ENCODE data around the gene VPS37C. TPM values are rescaled to one million over a fixed set of nuclear protein-coding genes. Genes with fewer than 3 reads are reported as not detected.

VPS37C gene
- total and polyA plus RNA-seq, 9 of the 15 experiments (the other 6 are each of a cell fraction or from before 2014, with no cell fraction given): 0.62 to 29.8 (median 11.5) TPM

- BruUV-seq (replicated peaks): no TSS peak
- Histone ChIP-seq H2AFZ (ENCODE audit: low read depth, low read length) (no peak overlapping the region), H3K27me3 (ENCODE audit: control insufficient read depth in 2 of 2, insufficient read depth in 2 of 2, low read length in 2 of 2) (no peaks in the 10 kb centered on the region), H3K4me3 (no peak overlapping the region), H3K9me1 (ENCODE audit: control insufficient read depth, insufficient read depth, low read length) (peaks cover 6% of the 10 kb centered on the region), H3K36me3 (ENCODE audit: control insufficient read depth, insufficient read depth, low read length) (peaks cover 25% of the 10 kb centered on the region; the same call in 2 of the 3 replicates), H4K20me1 (replicated peaks; ENCODE audit: control insufficient read depth, insufficient read depth, low read length) (peaks cover 18% of the 10 kb centered on the region), H3K4me2 (ENCODE audit: insufficient read depth, low read length) (no peak overlapping the region), H3K79me2 (ENCODE audit: control insufficient read depth, insufficient read depth, low read length) (peaks cover 90% of the 10 kb centered on the region), H3K9ac (ENCODE audit: insufficient read depth in 1 of 2, low read depth in 2 of 2, low read length in 2 of 2) (no peak overlapping the region), H3K27ac (ENCODE audit: extremely low read depth, low read depth, low read length) (no peak overlapping the region), H3K9me3 (replicated peaks; ENCODE audit: control insufficient read depth, insufficient read depth, low read depth, low read length) (peaks cover 3% of the 10 kb centered on the region; the same call in 1 of the 2 replicates), H3K4me1 (replicated peaks in 1 of 2; ENCODE audit: control insufficient read depth in 2 of 2, insufficient read depth in 2 of 2, low read length in 2 of 2) (peaks cover 27 to 36% of the 10 kb centered on the region in 2 experiments)
- WGBS (ENCODE audit: insufficient coverage, low coverage, missing lambda C conversion rate): 93% methylated on average over 1 of the region's 1 CpG
- ATAC-seq (no peak), FAIRE-seq (no peak), DNase-seq (ENCODE audit: extremely low read depth in 1 of 4, low spot score in 3 of 4) (no peak)
- ChIA-PET POLR2A (interaction anchor here (0.7 kb wide), 1 partner anchor 173 kb away, joined by 3 read pairs; no protein-coding TSS in a partner anchor), CTCF (ENCODE audit: low intra/inter-chr PET ratio) (no interaction called here)
- TF ChIP-seq JUNB (CRISPR knock-in tag; conservative IDR thresholded peaks at IDR 0.05) (no peak), BCLAF1 (IDR thresholded peaks at IDR 0.05; ENCODE audit: borderline replicate concordance in 1 of 2, control insufficient read depth in 1 of 2, low read depth in 2 of 2, low read length in 1 of 2) (no peak), NBN (IDR thresholded peaks at IDR 0.05; ENCODE audit: low read depth) (0 out of 2 replicates have a peak, but pooled peaks have one; percentile 30), CBX1 (IDR thresholded peaks at IDR 0.05; ENCODE audit: low read depth) (0 out of 2 replicates have a peak, but pooled peaks have one; percentile 54), CBX5 (IDR thresholded peaks at IDR 0.05; ENCODE audit: borderline replicate concordance, low read depth) (0 out of 2 replicates have a peak, but pooled peaks have one; percentile 36), ZNF384 (IDR thresholded peaks at IDR 0.05; ENCODE audit: low read depth, low read length) (peak; percentile 42; the same call in 1 of the 2 replicates), ARNT (IDR thresholded peaks at IDR 0.05) (0 out of 4 replicates have a peak, but pooled peaks of 1 of the 2 experiments have one; percentile 39), TRIM28 (IDR thresholded peaks at IDR 0.05) (peak; percentile 92), ZKSCAN3 (CRISPR knock-in tag; IDR thresholded peaks at IDR 0.05) (no peak), HNRNPK (IDR thresholded peaks at IDR 0.05; ENCODE audit: low read depth, low read length, poor library complexity, severe bottlenecking) (no peak), HDAC1 (IDR thresholded peaks at IDR 0.05) (peak in 1 of 2 experiments; percentile 79; a peak in 1 of 4 replicates), CBX3 (IDR thresholded peaks at IDR 0.05; ENCODE audit: borderline replicate concordance in 1 of 2, low read length in 2 of 2) (peak in 1 of 2 experiments; percentile 95; a peak in 2 of 3 replicates), ZNF280A (IDR thresholded peaks at IDR 0.05; ENCODE audit: low read depth, partially characterized antibody) (peak; percentile 77), TRIM24 (IDR thresholded peaks at IDR 0.05) (peak in 1 of 2 experiments; percentile 81; a peak in 3 of 4 replicates)
- in situ Hi-C loops (cut with MboI) (no loop called here), intact Hi-C loops (cut with micrococcal nuclease) (no loop called here)
These were observed 5.9 kb downstream of the VPS37C start for GRCh38 chr11:61155312-61155711.
